ENCODE results near the gene DCLRE1A.

Gene DCLRE1A

GRCh38 chr10:113854013-113854760 lies at the start of gene DCLRE1A, which contains the start of gene NHLRC2:
DCLRE1A (minus strand) TSS chr10:113854082; CDS start chr10:113853182, 900 bp downstream.
NHLRC2 (plus strand) TSS chr10:113854661; CDS start chr10:113854873, 212 bp downstream.
- DNase-seq = peak; percentile 64 to 93 (median 80)
- intact Hi-C loops (cut with DNase I) = no loop called here

DNA sequence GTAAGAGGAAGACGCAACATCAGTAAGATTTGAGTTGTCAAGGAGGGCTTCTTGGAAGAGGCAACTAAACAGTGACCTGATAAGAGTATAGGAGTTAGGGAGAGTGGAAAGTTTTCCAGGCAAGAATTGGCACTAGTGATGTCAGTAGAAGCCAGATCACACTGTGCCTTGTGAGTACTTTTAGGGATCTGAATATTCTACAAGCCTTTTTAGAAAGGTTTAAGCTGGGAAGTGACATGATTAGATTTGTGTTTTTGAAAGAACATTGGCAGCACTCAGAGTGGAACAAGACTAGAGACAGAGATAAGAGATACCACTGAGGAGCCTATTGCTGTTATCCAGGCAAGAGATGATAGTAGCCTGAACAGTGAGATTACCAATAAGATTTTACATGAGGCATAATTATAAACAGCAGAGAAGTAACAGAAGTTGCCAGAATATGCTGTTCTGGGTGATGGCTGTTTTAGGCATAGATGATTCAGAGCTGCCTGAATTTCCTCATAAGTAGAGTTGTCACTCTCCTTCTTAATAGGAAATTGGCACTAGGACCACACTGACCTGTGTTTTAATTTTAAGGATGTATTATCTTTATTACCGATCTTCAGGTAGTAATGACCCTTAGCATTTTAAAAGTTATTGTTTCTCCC lies 46.2 kb upstream of the DCLRE1A start:
- DNase-seq = peak in 1 of 42 donors; percentile 38
- intact Hi-C loops (cut with DNase I) = no loop called here

DNA sequence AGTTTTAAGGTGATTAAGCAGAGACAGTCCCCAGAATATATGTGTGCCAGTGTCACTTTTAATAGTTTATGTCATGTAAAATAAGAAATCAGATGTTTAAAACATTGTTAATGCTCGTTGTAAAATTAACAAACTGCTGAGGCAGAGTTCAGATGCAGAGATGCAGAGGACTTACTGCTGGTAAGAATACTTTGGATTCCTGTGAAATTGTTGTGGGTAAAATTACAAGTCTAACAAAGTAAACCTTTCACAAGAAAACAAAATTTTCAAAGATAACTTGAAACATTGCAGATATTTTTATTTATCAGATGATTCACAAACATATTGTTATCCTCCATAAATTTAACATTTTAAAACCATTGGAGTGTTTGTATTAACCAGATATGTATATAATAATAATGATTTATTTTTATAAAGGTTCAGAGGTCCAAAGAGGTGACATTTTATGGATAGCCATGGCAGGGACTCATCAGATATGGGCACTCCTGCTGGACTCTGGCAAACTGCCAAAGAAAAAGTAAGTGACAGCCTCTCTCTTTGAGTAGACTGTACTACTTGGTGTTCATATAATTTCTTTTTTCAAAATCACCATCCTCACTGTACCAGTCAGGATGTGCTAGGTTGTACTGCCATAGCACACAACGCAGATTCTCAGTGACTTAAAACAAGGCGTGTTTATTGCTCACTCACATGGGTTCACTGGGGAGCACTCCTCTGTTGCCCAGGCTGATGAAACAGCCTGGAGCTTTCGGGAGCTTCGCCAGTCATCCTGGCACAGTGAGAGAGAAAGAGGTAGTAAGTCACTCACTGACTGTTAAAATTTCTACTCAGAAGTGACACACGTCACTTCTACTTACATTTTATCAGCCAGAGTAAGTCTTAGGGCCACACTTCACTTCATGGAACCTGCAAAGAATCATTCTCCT lies 44.1 kb upstream of the DCLRE1A start:
- peak in 7 of 42 donors; percentile 7 to 49 (median 15) for DNase-seq
- intact Hi-C loops (cut with DNase I) = no loop called here

DNA sequence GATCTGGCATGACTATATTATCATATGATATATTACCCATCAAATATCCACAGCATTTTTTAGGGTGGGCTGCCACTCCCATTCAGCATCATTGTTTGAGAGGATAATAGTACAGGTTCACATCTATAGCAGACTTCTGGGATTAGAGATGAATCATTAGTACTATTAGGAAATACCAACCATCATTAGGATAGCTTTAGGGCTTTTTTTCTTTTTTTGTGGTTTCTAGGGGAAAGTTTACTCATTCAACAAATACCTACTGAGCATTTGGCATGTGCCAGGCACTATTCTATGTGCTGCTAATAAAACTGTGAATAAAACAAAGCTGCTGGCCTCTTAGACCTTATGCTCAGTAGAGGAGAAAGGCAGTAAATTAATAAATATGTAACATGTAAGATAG lies 41.1 kb upstream of the DCLRE1A start:
- no peak for DNase-seq
- intact Hi-C loops (cut with DNase I) = no loop called here

- DNase-seq = no peak
- intact Hi-C loops (cut with DNase I) = no loop called here
These were observed 40.7 kb upstream of the DCLRE1A start for GRCh38 chr10:113894581-113894980.

GRCh38 chr10:113893570-113893969 lies 39.7 kb upstream of the DCLRE1A start:
- DNase-seq = no peak
- intact Hi-C loops (cut with DNase I) = no loop called here

- DNase-seq = peak in 22 of 42 donors; percentile 3 to 66 (median 29)
- intact Hi-C loops (cut with DNase I) = no loop called here
These were observed 37.6 kb upstream of the DCLRE1A start for GRCh38 chr10:113891476-113891875.

- no peak for DNase-seq
- intact Hi-C loops (cut with DNase I) = no loop called here
These were observed 36.9 kb upstream of the DCLRE1A start for GRCh38 chr10:113890769-113891168.

- intact Hi-C loops (cut with DNase I) = no loop called here
These were observed 36.0 kb upstream of the DCLRE1A start for GRCh38 chr10:113889911-113890310.

DNA sequence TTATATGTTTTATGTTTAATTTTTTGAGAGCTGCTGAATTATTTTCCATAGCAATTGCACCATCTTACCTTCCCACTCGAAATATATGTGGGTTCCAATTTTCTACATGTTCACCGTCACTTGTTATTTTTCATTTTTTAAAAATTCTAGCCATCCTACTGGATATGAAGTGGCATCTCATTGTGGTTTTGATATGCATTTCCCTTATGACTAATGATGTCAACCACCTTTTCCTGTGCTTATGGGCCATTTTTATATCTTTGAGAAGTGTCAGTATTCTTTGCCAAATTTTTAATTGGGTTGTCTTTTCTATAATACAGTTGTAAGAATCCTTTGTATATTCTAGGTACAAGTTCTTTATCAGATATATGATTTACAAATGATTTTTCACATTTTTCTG lies 28.4 kb upstream of the DCLRE1A start:
- intact Hi-C loops (cut with DNase I) = no loop called here
- no peak for DNase-seq

More at GRCh38 chr10:113889911-113890310, 36.0 kb upstream of the DCLRE1A start:
- DNase-seq = no peak

DNA sequence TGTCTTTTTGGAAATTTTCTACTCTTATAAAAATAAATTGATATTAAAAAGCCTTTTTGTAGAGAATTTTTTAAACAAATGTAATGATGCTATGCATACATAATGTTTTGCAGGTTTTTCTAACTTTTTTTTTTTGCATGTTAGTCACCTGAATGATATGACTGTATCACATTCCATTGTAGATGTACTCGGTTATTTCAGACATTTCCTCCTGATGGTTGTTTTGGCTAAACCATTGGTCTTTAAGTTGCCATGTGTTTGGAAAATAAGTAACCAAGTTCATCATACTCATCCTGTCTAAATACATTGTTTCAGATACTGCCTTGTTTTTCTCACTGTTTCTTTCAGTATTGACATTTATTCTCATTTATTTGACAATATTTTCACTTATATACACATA lies 26.4 kb upstream of the DCLRE1A start:
- intact Hi-C loops (cut with DNase I) = no loop called here
- no peak for DNase-seq

- intact Hi-C loops (cut with DNase I) = no loop called here
These were observed 25.8 kb upstream of the DCLRE1A start for GRCh38 chr10:113879691-113880090.

GRCh38 chr10:113876461-113876860 lies 22.6 kb upstream of the DCLRE1A start:
- intact Hi-C loops (cut with DNase I) = no loop called here
- no peak for DNase-seq

More at GRCh38 chr10:113879691-113880090, 25.8 kb upstream of the DCLRE1A start:
- no peak for DNase-seq

DNA sequence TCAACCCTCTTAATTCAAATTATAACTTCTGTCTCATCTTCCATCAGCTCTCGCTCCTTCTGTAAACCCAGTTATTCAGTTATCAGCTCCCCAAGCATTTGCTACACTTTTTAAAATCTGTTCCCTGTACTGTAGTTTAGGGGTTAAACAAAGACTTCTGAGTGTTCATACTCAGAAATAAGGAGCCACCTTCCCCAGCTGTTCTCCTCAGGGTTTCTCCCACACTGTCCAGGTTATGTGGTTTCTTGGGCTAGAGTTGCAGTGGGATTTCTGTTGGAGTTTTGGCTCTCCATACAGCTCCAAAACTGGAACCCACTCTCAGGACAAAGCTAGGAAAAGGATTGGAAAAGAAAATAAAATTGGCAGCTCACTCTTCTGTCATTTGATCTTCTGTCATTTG lies 21.3 kb upstream of the DCLRE1A start:
- intact Hi-C loops (cut with DNase I) = no loop called here
- DNase-seq = no peak

GRCh38 chr10:113872139-113873030 lies 18.5 kb upstream of the DCLRE1A start:
- no peak for DNase-seq
- intact Hi-C loops (cut with DNase I) = no loop called here

- DNase-seq = no peak
- intact Hi-C loops (cut with DNase I) = no loop called here
These were observed 15.9 kb upstream of the DCLRE1A start for GRCh38 chr10:113869789-113870188.

DNA sequence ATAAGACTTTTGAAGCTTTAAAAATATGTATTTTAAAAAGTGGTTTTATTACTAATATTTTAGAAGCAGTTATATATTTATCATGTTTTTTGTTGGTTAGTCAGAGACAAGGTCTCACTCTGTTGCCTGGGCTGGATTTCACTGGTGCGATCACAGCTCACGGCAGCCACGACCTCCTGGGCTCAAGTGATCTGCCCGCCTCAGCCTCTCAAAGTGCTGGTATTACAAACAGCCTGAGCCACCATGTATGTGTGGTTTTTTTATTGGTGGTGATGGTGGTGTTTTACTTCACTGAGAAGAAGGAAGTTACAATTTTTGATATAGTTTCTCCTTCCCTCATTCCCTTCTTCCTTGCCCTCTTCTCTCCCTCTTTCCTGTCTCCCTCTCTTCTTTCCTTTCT lies 14.0 kb upstream of the DCLRE1A start:
- intact Hi-C loops (cut with DNase I) = no loop called here

GRCh38 chr10:113866551-113867394 lies 12.9 kb upstream of the DCLRE1A start:
- intact Hi-C loops (cut with DNase I) = no loop called here
- peak; percentile 29 to 84 (median 68) for DNase-seq

More for the DNA sequence above, 14.0 kb upstream of the DCLRE1A start:
- no peak for DNase-seq
